PC-3 (cell line): Measurements from ENCODE around the gene SLC30A3. TPM values are rescaled to one million over a fixed set of nuclear protein-coding genes. Genes with fewer than 3 reads are reported as not detected.

Experiments used
- ATAC-seq: fragments of 200-7000 bp; cut with Tn5 transposase; 2 replicates; pipeline ENCODE4 v1.9.1; 2020; ENCODE audit warnings: mild to moderate bottlenecking, moderate library complexity
- Bru-seq: library from RNA; stranded (reverse); fragments of 400-500 nt; gene quantifications from one replicate; lab custom pipeline; 2021; lab: Mats Ljungman, UMichigan
- BruChase-seq, 2 experiments: library from RNA; stranded (reverse); fragments of 400-500 nt; gene quantifications; one replicate each; lab custom pipeline; 2021; lab: Mats Ljungman, UMichigan
- BruUV-seq: library from RNA; stranded (reverse); fragments of 400-500 nt; replicated peaks from 2 replicates; lab custom pipeline; 2021; lab: Mats Ljungman, UMichigan
- CTCF ChIA-PET: fragments of 300-600 bp; sonication (Branson Sonifier 250); formaldehyde crosslinking; loops from one replicate; lab custom pipeline; 2022; ENCODE audit warnings: antibody characterized with exemption; lab: Charles Lee
- POLR2A ChIA-PET: fragments of 300-600 bp; sonication (Branson Sonifier 250); formaldehyde crosslinking; loops from one replicate; lab custom pipeline; 2022; ENCODE audit warnings: antibody characterized with exemption; ENCODE audit not compliant: unreplicated experiment; lab: Charles Lee
- DNase-seq: peaks from one replicate; pipeline ENCODE4 v3.0.0-alpha.2; 2015
- H2AFZ ChIP-seq: fragments of 300-600 bp; sonication (generic); 2 replicates; pipeline ENCODE4 v1.6.0; 2016; ENCODE audit warnings: antibody characterized with exemption, low read length
- H3F3A ChIP-seq: fragments of 300-600 bp; sonication (generic); one replicate; pipeline ENCODE4 v1.6.0; 2017; ENCODE audit warnings: antibody characterized with exemption, low read length, control low read depth, mild to moderate bottlenecking; ENCODE audit not compliant: unreplicated experiment
- H3K27ac ChIP-seq: fragments of 300-600 bp; sonication (generic); 2 replicates; pipeline ENCODE4 v1.5.1; 2016; ENCODE audit warnings: mild to moderate bottlenecking, low read length
- H3K27me3 ChIP-seq: fragments of 300-600 bp; sonication (generic); 2 replicates; pipeline ENCODE4 v1.6.1; 2016; ENCODE audit warnings: low read length, mixed read lengths
- H3K36me3 ChIP-seq: fragments of 300-600 bp; sonication (generic); 2 replicates; pipeline ENCODE4 v1.6.1; 2016; ENCODE audit warnings: low read depth, mixed run types, low read length, mixed read lengths
- H3K4me1 ChIP-seq: fragments of 300-600 bp; sonication (generic); 2 replicates; pipeline ENCODE4 v1.5.1; 2016; ENCODE audit warnings: low read length; ENCODE audit not compliant: insufficient read depth
- H3K4me2 ChIP-seq: fragments of 300-600 bp; sonication (generic); 2 replicates; pipeline ENCODE4 v1.6.0; 2016; ENCODE audit warnings: low read length
- H3K4me3 ChIP-seq: fragments of 300-600 bp; sonication (generic); 2 replicates; pipeline ENCODE4 v1.5.1; 2016; ENCODE audit warnings: mild to moderate bottlenecking, low read length, mixed read lengths
- H3K79me2 ChIP-seq: fragments of 300-600 bp; sonication (generic); 2 replicates; pipeline ENCODE4 v1.6.1; 2017; ENCODE audit warnings: low read length, mixed read lengths
- H3K9ac ChIP-seq: fragments of 300-600 bp; sonication (generic); 2 replicates; pipeline ENCODE4 v1.6.0; 2016; ENCODE audit warnings: mild to moderate bottlenecking, low read length
- H3K9me2 ChIP-seq: fragments of 300-600 bp; sonication (generic); replicated peaks from 2 replicates; pipeline ENCODE4 v1.6.1; 2016; ENCODE audit warnings: mixed run types, low read length, mixed read lengths
- H3K9me3 ChIP-seq: fragments of 300-600 bp; sonication (generic); 2 replicates; pipeline ENCODE4 v1.6.1; 2016; ENCODE audit warnings: low read length, mixed read lengths
- H4K20me1 ChIP-seq: fragments of 300-600 bp; sonication (generic); 2 replicates; pipeline ENCODE4 v1.6.1; 2016; ENCODE audit warnings: low read length, mixed read lengths
- CTCF ChIP-seq: fragments of 300-600 bp; sonication (generic); conservative IDR thresholded peaks from 2 replicates; pipeline ENCODE4 v1.5.1; 2017; ENCODE audit warnings: antibody characterized with exemption, low read depth, mild to moderate bottlenecking, low read length
- EZH2 ChIP-seq: fragments of 300-600 bp; sonication (generic); IDR thresholded peaks from one replicate; pipeline ENCODE4 v1.6.1; 2017; ENCODE audit warnings: antibody characterized with exemption, mild to moderate bottlenecking, low read length; ENCODE audit not compliant: unreplicated experiment
- EZH2phosphoT487 ChIP-seq: fragments of 300-600 bp; sonication (generic); IDR thresholded peaks from 2 replicates; pipeline ENCODE4 v1.6.1; 2018; ENCODE audit warnings: mild to moderate bottlenecking, antibody characterized with exemption, low read length, borderline replicate concordance
- intact Hi-C: fragments of 100-400 bp; cut with micrococcal nuclease; formaldehyde crosslinking; loops from 2 replicates; pipeline ENCODE4 v1.9.0; 2023
- long read RNA-seq: library from polyadenylated mRNA; unstranded; transcript quantifications from one replicate; pipeline ENCODE4 v2.0.0, GENCODE V29; 2021; ENCODE audit not compliant: unreplicated experiment
- total RNA-seq: library from RNA; depleted of rRNA; stranded (reverse); fragments of >200 nt; gene quantifications from 2 replicates; pipeline ENCODE4 v1.2.3, GENCODE V29; 2014; rRNA removed

The SLC30A3 gene
- 0.36 TPM in 1 of 2 replicates, not detected in the other for total RNA-seq
- Bru-seq, nascent RNA: not detected
- BruChase-seq, experiment 1, labeled RNA remaining after a 6-hour chase: percentile 8 among the genes with signal in this experiment
- percentile 17 among the genes with signal in this experiment for BruChase-seq, experiment 2, labeled RNA remaining after a 2-hour chase
- long read RNA-seq, partial matches to known transcripts: 0 of 1 reads
- long read RNA-seq, other reads (novel, unspliced or antisense): 0 of 1 reads

GRCh38 chr2:27262379-27263286 lies at the start of gene SLC30A3:
Gene SLC30A3, minus strand, starts transcription at chr2:27263047. Its CDS starts 141 bp downstream, at chr2:27262906.
- TF ChIP-seq CTCF (no peak), EZH2phosphoT487 (peak; percentile 61; the same call in 1 of the 2 replicates), EZH2 (peak; percentile 93)
- H3K9me3 ChIP-seq: no peaks in the 10 kb centered on the region
- no peaks in the 10 kb centered on the region for H3F3A ChIP-seq
- no peak within 1 kb of the TSS for H3K27ac ChIP-seq
- no peaks in the 10 kb centered on the region for H3K9me2 ChIP-seq
- H2AFZ ChIP-seq: peak within 1 kb of the TSS; percentile 58
- H4K20me1 ChIP-seq: no peaks in the 10 kb centered on the region
- intact Hi-C loops: no loop called here
- DNase-seq (no peak), ATAC-seq (peak; percentile 50)
- ChIA-PET POLR2A (interaction anchor here (0.6 kb wide), 1 partner anchor 177 kb away, joined by 5 read pairs; no protein-coding TSS in a partner anchor), CTCF (interaction anchor here (0.6 to 1.1 kb wide), 2 partner anchors 31 to 33 kb away, joined by 5 to 7 read pairs; no protein-coding TSS in a partner anchor)
- peaks cover 18% of the 10 kb centered on the region; the same call in 1 of the 2 replicates for H3K4me1 ChIP-seq
- peak within 1 kb of the TSS; percentile 71 for H3K4me3 ChIP-seq
- H3K36me3 ChIP-seq: no peaks in the 10 kb centered on the region
- peaks cover 54% of the 10 kb centered on the region for H3K27me3 ChIP-seq
- no peak within 1 kb of the TSS for H3K9ac ChIP-seq
- no peaks in the 10 kb centered on the region for H3K79me2 ChIP-seq
- peak within 1 kb of the TSS; percentile 93 for H3K4me2 ChIP-seq
- BruUV-seq: no TSS peak

GRCh38 chr2:27312152-27312551 lies 49.3 kb upstream of the SLC30A3 start:
- no peaks in the 10 kb centered on the region for H3K36me3 ChIP-seq
- H3K4me3 ChIP-seq: no peak overlapping the region
- H4K20me1 ChIP-seq: no peaks in the 10 kb centered on the region
- H3K79me2 ChIP-seq: no peaks in the 10 kb centered on the region
- H3K4me1 ChIP-seq: no peaks in the 10 kb centered on the region
- no peak overlapping the region for H3K4me2 ChIP-seq
- no peaks in the 10 kb centered on the region for H3K9me3 ChIP-seq
- H3K9me2 ChIP-seq: no peaks in the 10 kb centered on the region
- no peaks in the 10 kb centered on the region for H3K27me3 ChIP-seq
- no peak overlapping the region for H3K27ac ChIP-seq
- ChIA-PET CTCF (no interaction called here), POLR2A (no interaction called here)
- no TSS peak for BruUV-seq
- H3F3A ChIP-seq: no peaks in the 10 kb centered on the region
- TF ChIP-seq CTCF (no peak), EZH2 (no peak), EZH2phosphoT487 (no peak)
- ATAC-seq: no peak
- intact Hi-C loops: no loop called here
- no peak overlapping the region for H2AFZ ChIP-seq
- H3K9ac ChIP-seq: no peak overlapping the region
- no peak for DNase-seq
